HG03039 (cell line): Measurements from ENCODE around the gene CAST.
"Not testable (repeated sequence)": the region's sequence is repeated elsewhere in the genome, so short reads cannot be mapped to it uniquely, and the experiment has no call there.

Experiments
- ATAC-seq: cut with Tn5 transposase; IDR thresholded peaks from one replicate; pipeline ENCODE4 v1.9.1; 2021; ENCODE audit warnings: mild to moderate bottlenecking, moderate library complexity; ENCODE audit not compliant: unreplicated experiment

Gene CAST

GRCh38 chr5:96742538-96742937, 80.4 kb downstream of the CAST start:
- ATAC-seq, result no peak

- no peak for ATAC-seq
Measured at GRCh38 chr5:96743065-96743768, 81.0 kb downstream of the CAST start.

GRCh38 chr5:96743805-96744204, 81.6 kb downstream of the CAST start:
- ATAC-seq, result no peak

- ATAC-seq, result not testable (repeated sequence)
Measured at GRCh38 chr5:96744218-96744617, 82.0 kb downstream of the CAST start.

GRCh38 chr5:96745025-96745424, 82.8 kb downstream of the CAST start:
- no peak for ATAC-seq

GRCh38 chr5:96745844-96746531, 83.8 kb downstream of the CAST start:
- no peak for ATAC-seq

- no peak for ATAC-seq
Measured at GRCh38 chr5:96747720-96748119, 85.5 kb downstream of the CAST start.

- no peak for ATAC-seq
Measured at GRCh38 chr5:96750110-96750822, 88.1 kb downstream of the CAST start.

GRCh38 chr5:96751203-96752169, 89.3 kb downstream of the CAST start:
- no peak for ATAC-seq

- no peak for ATAC-seq
Measured at GRCh38 chr5:96752341-96753016, 90.3 kb downstream of the CAST start.

GRCh38 chr5:96753017-96753397, 90.8 kb downstream of the CAST start:
- ATAC-seq, result no peak

- ATAC-seq, result no peak
Measured at GRCh38 chr5:96753848-96754247, 91.7 kb downstream of the CAST start.

GRCh38 chr5:96755851-96756250, 93.7 kb downstream of the CAST start:
- no peak for ATAC-seq

- no peak for ATAC-seq
Measured at GRCh38 chr5:96756985-96757384, 94.8 kb downstream of the CAST start.

GRCh38 chr5:96758621-96759020, 96.4 kb downstream of the CAST start:
- no peak for ATAC-seq

- no peak for ATAC-seq
Measured at GRCh38 chr5:96761618-96762017, 99.4 kb downstream of the CAST start.

- ATAC-seq, result no peak
Measured at GRCh38 chr5:96763026-96763425, 100.8 kb downstream of the CAST start.

GRCh38 chr5:96765043-96765442, 102.9 kb downstream of the CAST start:
- no peak for ATAC-seq

- no peak for ATAC-seq
Measured at GRCh38 chr5:96768708-96769251, 106.6 kb downstream of the CAST start.

- ATAC-seq, result no peak
Measured at GRCh38 chr5:96771395-96771794, 109.2 kb downstream of the CAST start.
